NCI-H2171 (cell line): ENCODE data around the gene VSIG10L2.
A peak's percentile ranks its signal among the peaks of the same experiment; 100 is the strongest.
"Not testable (repeated sequence)": the region's sequence is repeated elsewhere in the genome, so short reads cannot be mapped to it uniquely, and the experiment has no call there.

Source experiments
- DNase-seq: peaks from one replicate; lab custom pipeline; 2025; lab: John Stamatoyannopoulos, UW

The VSIG10L2 gene

DNA sequence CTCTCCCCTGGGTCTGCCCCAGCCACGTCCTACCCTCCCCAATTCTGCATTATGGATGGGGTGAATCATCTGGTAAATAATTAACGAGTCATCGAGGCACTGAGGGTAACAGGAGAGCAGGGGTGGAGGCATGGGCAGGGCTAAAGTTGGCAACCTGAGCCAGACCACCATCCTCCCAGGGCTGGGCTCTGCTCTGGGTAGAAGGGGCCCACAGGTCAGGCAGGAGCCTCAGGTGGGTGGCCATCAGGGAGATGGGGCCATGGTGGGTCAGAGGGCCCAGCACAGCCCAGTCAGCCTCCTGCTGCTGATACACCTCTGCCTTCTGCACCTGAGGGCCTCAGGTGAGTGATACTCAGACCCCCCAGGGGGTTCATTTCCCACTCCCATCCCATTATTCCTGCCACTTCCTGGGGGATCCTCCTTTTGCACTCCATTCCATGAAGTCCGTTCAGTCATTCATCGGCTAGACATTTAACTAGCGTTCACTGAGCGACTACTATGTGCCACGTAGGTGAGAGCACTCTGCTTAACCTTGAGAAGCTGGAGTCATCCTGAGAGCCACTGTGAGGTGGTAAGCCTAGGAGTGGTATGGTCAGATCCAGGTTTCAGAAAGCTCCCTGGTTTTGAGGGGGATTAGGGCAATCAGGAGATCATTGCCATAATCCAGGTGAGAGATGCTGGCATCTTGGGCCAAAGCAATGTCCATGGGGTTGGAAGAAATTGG lies at the start of gene VSIG10L2:
TSS of gene VSIG10L2 (plus strand) at position 248 of the 724 bp plus-strand sequence. CDS start at position 260, 12 bp downstream.
- no peak for DNase-seq

DNA sequence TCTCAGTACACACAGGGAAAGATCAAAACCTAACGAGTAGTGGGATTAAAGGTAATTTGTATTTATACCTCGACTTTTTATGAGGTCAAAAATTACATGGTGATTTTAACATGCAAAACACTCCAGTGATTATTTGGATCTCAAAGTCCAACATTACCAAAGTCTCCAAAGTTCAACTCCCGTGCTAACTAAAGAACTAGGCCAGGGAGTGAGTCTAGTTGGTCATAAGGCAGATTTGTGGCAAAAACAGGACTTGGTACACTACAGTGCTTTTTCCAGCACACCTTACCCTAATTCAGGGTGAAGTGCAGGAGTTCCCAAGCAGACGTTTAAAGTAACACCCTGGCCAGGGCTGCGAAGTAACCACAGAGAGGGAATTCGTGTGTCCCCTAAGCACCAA lies 44.0 kb upstream of the VSIG10L2 start:
- no peak for DNase-seq

DNA sequence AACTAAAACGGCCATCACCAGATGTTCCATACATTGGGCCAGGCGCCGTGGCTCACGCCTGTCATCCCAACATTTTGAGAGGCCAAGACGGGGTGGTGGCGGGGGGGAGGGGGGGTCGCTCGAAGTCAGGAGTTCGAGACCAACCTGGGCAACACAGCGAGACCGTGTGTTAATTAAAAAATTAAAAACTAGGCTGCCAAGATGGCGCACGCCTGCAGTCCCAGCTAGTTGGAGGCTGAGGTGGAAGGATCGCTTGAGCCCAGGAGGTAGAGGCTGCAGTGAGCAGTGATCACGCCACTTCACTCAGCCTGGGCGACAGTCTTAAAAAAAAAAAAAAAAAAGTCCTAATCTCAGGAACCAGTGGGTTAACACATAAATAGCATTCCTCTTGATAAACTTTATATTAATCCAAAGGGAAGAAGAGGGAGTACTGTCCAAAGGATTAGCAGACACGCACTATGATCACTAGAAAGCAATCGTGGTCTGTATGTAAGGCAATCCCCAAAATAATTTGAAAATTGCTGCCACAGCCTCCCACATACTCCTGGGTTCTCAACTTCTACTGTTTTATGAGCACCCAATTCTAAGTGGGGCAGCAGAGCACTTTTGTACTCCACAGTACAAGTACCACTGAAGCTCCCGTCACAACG lies 43.4 kb upstream of the VSIG10L2 start:
- no peak for DNase-seq

- DNase-seq = peak; percentile 60
Observed at GRCh38 chr11:125902927-125903710, 42.7 kb upstream of the VSIG10L2 start, which contains the start of gene PUS3. PUS3 (minus strand) TSS chr11:125903206; CDS start chr11:125896284, 6,922 bp downstream.

GRCh38 chr11:125903711-125904659 lies 41.9 kb upstream of the VSIG10L2 start, which contains the start of gene DDX25:
DDX25 (plus strand) TSS chr11:125904508; CDS start chr11:125904518, 10 bp downstream.
- DNase-seq = peak; percentile 6

- no peak for DNase-seq
Observed at GRCh38 chr11:125904678-125905077, 41.2 kb upstream of the VSIG10L2 start.

- no peak for DNase-seq
Observed at GRCh38 chr11:125910226-125910849, 35.5 kb upstream of the VSIG10L2 start.

- not testable (repeated sequence) for DNase-seq
Observed at GRCh38 chr11:125914601-125915000, 31.2 kb upstream of the VSIG10L2 start.

DNA sequence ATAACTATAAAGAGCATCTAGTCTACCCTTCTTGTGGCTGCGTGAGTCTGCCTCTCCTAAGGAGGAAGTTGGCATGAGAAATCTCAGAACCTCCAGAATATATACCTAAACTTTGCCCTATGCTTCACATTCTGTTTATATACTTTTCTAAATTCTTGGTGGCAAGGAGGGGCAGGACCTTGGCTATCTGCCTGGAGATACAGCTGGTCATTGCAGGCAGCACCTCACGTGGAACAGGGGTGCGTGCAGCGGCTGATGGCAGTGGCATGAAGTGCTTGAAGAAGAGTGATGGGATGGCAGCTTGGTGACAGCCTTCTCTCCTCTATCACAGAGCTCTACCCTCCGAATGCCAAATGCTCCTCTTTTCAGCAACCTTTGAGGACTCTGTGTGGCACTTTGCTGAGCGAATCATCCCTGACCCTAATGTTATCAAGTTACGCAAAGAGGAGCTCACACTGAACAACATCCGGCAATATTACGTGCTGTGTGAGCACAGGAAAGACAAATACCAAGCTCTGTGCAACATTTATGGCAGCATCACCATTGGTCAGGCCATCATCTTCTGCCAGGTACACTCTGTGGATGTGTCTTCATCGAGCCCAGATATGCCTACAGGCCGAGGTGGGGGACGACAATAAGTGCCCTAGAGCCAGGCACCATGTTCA lies 29.0 kb upstream of the VSIG10L2 start:
- DNase-seq = no peak

DNA sequence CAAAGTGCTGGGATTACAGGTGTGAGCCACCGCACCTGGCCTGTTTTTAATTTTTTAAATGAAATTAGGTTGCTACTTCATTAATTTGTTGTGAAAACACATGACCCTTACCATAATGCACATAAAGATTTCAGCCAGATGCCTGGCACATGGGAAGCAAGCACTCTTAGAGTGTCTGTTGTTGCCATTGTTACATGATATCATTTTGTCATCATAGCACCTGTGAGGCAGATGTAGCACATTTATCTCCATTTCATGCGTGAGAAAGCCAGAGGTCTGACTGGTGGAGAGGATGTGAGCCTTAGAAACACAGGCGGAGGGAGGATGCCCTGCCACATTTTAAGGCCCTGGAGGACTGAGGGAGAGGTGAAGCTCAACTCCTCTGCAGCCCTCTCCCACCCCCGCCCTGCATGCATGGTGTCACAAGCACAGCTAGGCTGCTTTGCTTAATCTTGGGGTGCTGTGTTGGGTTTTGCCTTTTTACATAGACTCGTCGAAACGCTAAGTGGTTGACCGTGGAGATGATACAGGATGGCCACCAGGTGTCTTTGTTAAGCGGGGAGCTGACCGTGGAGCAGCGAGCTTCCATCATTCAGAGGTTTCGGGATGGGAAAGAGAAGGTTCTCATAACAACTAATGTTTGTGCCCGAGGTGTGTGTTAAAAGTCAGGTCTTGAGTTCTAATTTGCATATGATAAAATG lies 27.6 kb upstream of the VSIG10L2 start:
- no peak for DNase-seq

DNA sequence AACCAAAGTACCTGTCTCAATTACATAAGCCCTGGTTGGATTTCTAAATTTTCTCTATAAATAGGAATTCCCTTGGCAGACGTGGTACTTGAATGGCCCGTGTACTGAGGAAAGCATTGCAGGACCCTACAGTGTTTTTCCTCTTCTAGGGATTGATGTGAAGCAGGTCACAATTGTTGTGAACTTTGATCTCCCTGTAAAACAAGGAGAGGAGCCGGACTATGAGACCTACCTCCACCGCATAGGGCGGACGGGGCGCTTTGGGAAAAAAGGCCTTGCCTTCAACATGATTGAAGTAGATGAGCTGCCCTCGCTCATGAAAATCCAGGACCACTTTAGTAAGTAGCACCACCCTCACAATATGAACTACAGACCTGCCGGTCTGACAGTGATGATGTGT lies 24.8 kb upstream of the VSIG10L2 start:
- no peak for DNase-seq

DNA sequence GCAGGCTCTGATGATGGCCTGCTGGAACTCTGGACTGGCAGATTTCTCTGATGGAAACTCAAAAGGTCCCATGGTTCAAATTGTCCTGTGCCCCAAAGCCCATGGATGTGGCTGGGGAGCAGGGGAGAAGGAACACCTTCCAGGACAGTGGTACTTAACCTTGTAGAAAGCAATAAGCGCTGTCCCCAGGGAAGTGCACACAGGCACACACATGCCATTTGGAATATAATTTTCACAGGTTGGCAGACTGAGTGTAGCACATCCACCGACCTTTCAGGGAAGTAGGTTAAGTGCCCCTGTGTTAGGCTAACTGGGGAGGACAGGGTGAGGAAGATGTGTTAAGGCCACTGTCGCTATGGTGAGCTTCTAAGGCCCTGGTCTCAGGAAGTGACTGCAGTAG lies 23.7 kb upstream of the VSIG10L2 start:
- DNase-seq = no peak

- DNase-seq = peak; percentile 11
Observed at GRCh38 chr11:125923012-125923579, 22.7 kb upstream of the VSIG10L2 start.

GRCh38 chr11:125923633-125924032 lies 22.2 kb upstream of the VSIG10L2 start:
- no peak for DNase-seq

- DNase-seq = no peak
Observed at GRCh38 chr11:125924384-125925007, 21.3 kb upstream of the VSIG10L2 start.

DNA sequence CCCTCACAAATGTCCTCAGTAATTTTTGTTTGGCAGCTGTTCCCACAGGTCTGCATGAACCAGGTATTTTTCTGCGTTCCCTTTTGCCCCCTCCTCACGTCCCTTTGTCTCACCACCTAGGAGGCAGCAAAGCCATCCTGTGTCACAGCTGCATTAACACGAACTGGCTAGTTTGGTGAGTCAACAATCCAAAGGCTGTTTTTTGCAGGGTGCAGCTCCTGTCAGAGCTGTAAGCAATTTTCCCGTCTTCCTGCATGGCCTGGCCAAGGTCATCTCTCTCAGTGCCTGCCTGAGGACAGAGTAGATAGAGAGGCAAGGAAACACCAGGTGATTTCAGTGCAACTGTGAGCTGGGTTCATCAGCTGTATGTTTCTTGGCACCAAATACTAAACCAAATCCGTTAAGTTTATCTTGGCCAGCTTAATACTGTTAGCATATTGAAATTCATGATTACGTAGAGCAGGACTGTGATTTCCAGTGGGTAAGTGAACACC lies 20.6 kb upstream of the VSIG10L2 start:
- DNase-seq = no peak

DNA sequence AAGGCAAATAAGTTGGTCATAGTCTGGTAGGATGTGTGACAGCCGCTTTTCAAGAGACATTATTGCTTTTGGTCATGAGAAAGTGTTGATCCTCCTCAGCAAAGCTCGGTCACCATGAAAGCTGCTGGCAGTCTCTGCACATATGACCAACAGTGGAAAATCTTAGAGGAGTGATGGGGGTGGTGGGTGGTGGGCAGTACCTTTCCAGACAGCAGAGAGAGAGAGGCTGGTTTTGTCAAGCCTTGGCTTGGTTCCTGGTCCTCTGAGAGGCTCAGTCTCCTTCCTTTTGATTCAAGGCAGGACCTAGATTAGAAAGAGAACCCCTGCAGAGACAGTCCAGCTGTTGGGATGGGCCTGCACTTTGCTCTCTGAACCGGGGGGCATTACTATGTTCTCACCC lies 20.0 kb upstream of the VSIG10L2 start:
- no peak for DNase-seq

- no peak for DNase-seq
Observed at GRCh38 chr11:125926682-125927081, 19.2 kb upstream of the VSIG10L2 start.
